OCI-LY1 (cell line): ENCODE data around the gene HTT.

ENCODE experiments used
- H2AFZ ChIP-seq: fragments of 200-600 bp; sonication (generic), shearing (Covaris generic); 2 replicates; pipeline ENCODE4 v1.6.0; 2014; ENCODE audit warnings: antibody characterized with exemption, mild to moderate bottlenecking, low read length
- H3F3A ChIP-seq: fragments of 200-600 bp; sonication (generic), shearing (Covaris generic); 2 replicates; pipeline ENCODE4 v1.6.0; 2014; ENCODE audit warnings: mild to moderate bottlenecking, antibody characterized with exemption, low read length, moderate library complexity; ENCODE audit not compliant: insufficient read depth
- H3K27ac ChIP-seq: fragments of 200-600 bp; sonication (generic); 2 replicates; pipeline ENCODE4 v1.5.1; 2014; ENCODE audit warnings: low read length, mixed run types, mild to moderate bottlenecking, low read depth; ENCODE audit not compliant: poor library complexity, severe bottlenecking
- H3K27me3 ChIP-seq: fragments of 200-600 bp; sonication (generic); 2 replicates; pipeline ENCODE4 v1.6.0; 2014; ENCODE audit warnings: antibody characterized with exemption, mild to moderate bottlenecking, low read length, moderate library complexity; ENCODE audit not compliant: insufficient read depth
- H3K36me3 ChIP-seq: fragments of 200-600 bp; sonication (generic); 2 replicates; pipeline ENCODE4 v1.6.1; 2014; ENCODE audit warnings: mild to moderate bottlenecking, antibody characterized with exemption, low read length, moderate library complexity, mixed read lengths; ENCODE audit not compliant: insufficient read depth
- H3K4me1 ChIP-seq: fragments of 200-600 bp; sonication (generic); 2 replicates; pipeline ENCODE4 v1.5.1; 2014; ENCODE audit warnings: mild to moderate bottlenecking, low read length, moderate library complexity; ENCODE audit not compliant: insufficient read depth, severe bottlenecking
- H3K4me2 ChIP-seq: fragments of 200-600 bp; sonication (generic), shearing (Covaris generic); 2 replicates; pipeline ENCODE4 v1.6.1; 2014; ENCODE audit warnings: low read length
- H3K4me3 ChIP-seq: fragments of 200-600 bp; sonication (generic); 2 replicates; pipeline ENCODE4 v1.5.1; 2014; ENCODE audit warnings: low read length, low read depth, mild to moderate bottlenecking, mixed read lengths; ENCODE audit not compliant: poor library complexity, severe bottlenecking
- H3K79me2 ChIP-seq: fragments of 200-600 bp; shearing (Covaris generic); 2 replicates; pipeline ENCODE4 v1.6.1; 2016; ENCODE audit warnings: mixed run types, low read length, mixed read lengths; ENCODE audit not compliant: insufficient read depth
- H3K9ac ChIP-seq: fragments of 200-600 bp; sonication (generic), shearing (Covaris generic); 2 replicates; pipeline ENCODE4 v1.6.1; 2014; ENCODE audit warnings: mild to moderate bottlenecking, low read length, mixed read lengths
- H3K9me2 ChIP-seq: fragments of 200-600 bp; sonication (generic), shearing (Covaris generic); 2 replicates; pipeline ENCODE4 v1.6.1; 2014; ENCODE audit warnings: low read depth, mild to moderate bottlenecking, low read length, mixed read lengths
- H3K9me3 ChIP-seq: fragments of 200-600 bp; shearing (Covaris generic); 2 replicates; pipeline ENCODE4 v1.6.1; 2014; ENCODE audit warnings: low read length, mixed read lengths
- H4K20me1 ChIP-seq: fragments of 200-600 bp; sonication (generic), shearing (Covaris generic); 2 replicates; pipeline ENCODE4 v1.6.0; 2016; ENCODE audit warnings: mild to moderate bottlenecking, low read length; ENCODE audit not compliant: insufficient read depth
- CTCF ChIP-seq: fragments of 200-600 bp; sonication (generic), shearing (Covaris generic); IDR thresholded peaks from 2 replicates; pipeline ENCODE4 v1.5.1; 2017; ENCODE audit warnings: mild to moderate bottlenecking, antibody characterized with exemption, low read length, moderate library complexity, mixed read lengths
- EZH2 ChIP-seq: fragments of 200-600 bp; sonication (generic), shearing (Covaris generic); IDR thresholded peaks from 2 replicates; pipeline ENCODE4 v1.8.0; 2017; ENCODE audit warnings: borderline replicate concordance, mixed run types, mild to moderate bottlenecking, antibody characterized with exemption, low read length, moderate library complexity, mixed read lengths

The HTT gene

GRCh38 chr4:3205995-3206394 is 131.5 kb downstream of the HTT start:
- Histone ChIP-seq H3K36me3 (peaks cover 27% of the 10 kb centered on the region), H3F3A (no peaks in the 10 kb centered on the region), H3K27ac (no peak overlapping the region), H4K20me1 (no peaks in the 10 kb centered on the region), H3K4me2 (no peak overlapping the region), H3K4me3 (no peak overlapping the region), H3K9me2 (no peaks in the 10 kb centered on the region), H3K9me3 (no peaks in the 10 kb centered on the region), H3K4me1 (peaks cover 15% of the 10 kb centered on the region), H3K9ac (no peak overlapping the region), H2AFZ (no peak overlapping the region), H3K27me3 (no peaks in the 10 kb centered on the region), H3K79me2 (no peaks in the 10 kb centered on the region)
- TF ChIP-seq EZH2 (no peak), CTCF (no peak)

- Histone ChIP-seq H3K4me1 (peaks cover 13% of the 10 kb centered on the region), H4K20me1 (no peaks in the 10 kb centered on the region), H3K9me3 (no peaks in the 10 kb centered on the region), H3K9ac (no peak overlapping the region), H3K27ac (no peak overlapping the region), H3K27me3 (no peaks in the 10 kb centered on the region), H2AFZ (no peak overlapping the region), H3K36me3 (peaks cover 27% of the 10 kb centered on the region), H3F3A (no peaks in the 10 kb centered on the region), H3K79me2 (no peaks in the 10 kb centered on the region), H3K9me2 (no peaks in the 10 kb centered on the region), H3K4me2 (no peak overlapping the region), H3K4me3 (no peak overlapping the region)
- TF ChIP-seq EZH2 (no peak), CTCF (no peak)
Measured at GRCh38 chr4:3206439-3207100, 132.1 kb downstream of the HTT start.

- H3K27ac ChIP-seq, result no peak overlapping the region
- TF ChIP-seq EZH2, result no peak
- TF ChIP-seq CTCF, result no peak
- H3K4me3 ChIP-seq, result no peak overlapping the region
- H3K79me2 ChIP-seq, result no peaks in the 10 kb centered on the region
- no peaks in the 10 kb centered on the region for H4K20me1 ChIP-seq
- peaks cover 3% of the 10 kb centered on the region for H3K4me1 ChIP-seq
- no peaks in the 10 kb centered on the region for H3K27me3 ChIP-seq
- H3K36me3 ChIP-seq, result peaks cover 34% of the 10 kb centered on the region
- H3K4me2 ChIP-seq, result no peak overlapping the region
- H2AFZ ChIP-seq, result no peak overlapping the region
- no peaks in the 10 kb centered on the region for H3F3A ChIP-seq
- no peaks in the 10 kb centered on the region for H3K9me3 ChIP-seq
- no peaks in the 10 kb centered on the region for H3K9me2 ChIP-seq
- no peak overlapping the region for H3K9ac ChIP-seq
Measured at GRCh38 chr4:3207531-3208037, 133.1 kb downstream of the HTT start.
